DND-41 (cell line): ENCODE measurements around the gene MEGF11.

Experiments used
- CTCF ChIP-seq: IDR thresholded peaks from 2 replicates; pipeline ENCODE4 v1.5.1; 2012; ENCODE audit warnings: borderline replicate concordance, low read length, moderate library complexity, mild to moderate bottlenecking; ENCODE audit not compliant: poor library complexity, severe bottlenecking; ENCODE audit errors: extremely low read depth
- EZH2 ChIP-seq: IDR thresholded peaks from 3 replicates; pipeline ENCODE4 v1.6.1; 2012; ENCODE audit warnings: borderline replicate concordance, low read depth, mild to moderate bottlenecking, moderate library complexity, low read length, inconsistent platforms; ENCODE audit not compliant: severe bottlenecking

GRCh38 chr15:66076591-66077319 is 176.8 kb downstream of the MEGF11 start:
- no peak for TF ChIP-seq CTCF
- TF ChIP-seq EZH2: no peak
